MCF 10A (cell line): ENCODE results near the gene GEN1. TPM values are rescaled to one million over a fixed set of nuclear protein-coding genes. Genes with fewer than 3 reads are reported as not detected.

Experiments
- total RNA-seq: library from RNA; stranded (reverse); gene quantifications from 2 replicates; pipeline ENCODE4 v1.2.3, GENCODE V29; 2022

The GEN1 gene
- total RNA-seq, 1 experiment from 2014 or later: 19.8 TPM

Other genes starting within 250 kb of the GEN1 start
- 0.10 and 0.14 TPM in 2 replicates for gene RAD51AP2, start 235.7 kb upstream of the GEN1 start, total RNA-seq
- gene VSNL1, start 213.4 kb upstream of the GEN1 start, total RNA-seq: 1.3 and 2.4 TPM in 2 replicates
- gene SMC6, start 328 bp upstream of the GEN1 start, total RNA-seq: 21.0 and 24.7 TPM in 2 replicates
- gene MSGN1, start 62.3 kb downstream of the GEN1 start, total RNA-seq: not detected in 2 replicates
- gene KCNS3, start 124.5 kb downstream of the GEN1 start, total RNA-seq: 0.84 and 1.7 TPM in 2 replicates